PC-9 (cell line): ENCODE data around the gene ADAMTSL1.

Source experiments
- CTCF ChIP-seq: fragments of 200-600 bp; sonication (generic); conservative IDR thresholded peaks from 2 replicates; pipeline ENCODE4 v1.6.1; 2017; ENCODE audit warnings: mixed run types, antibody characterized with exemption, mild to moderate bottlenecking, moderate library complexity
- EZH2 ChIP-seq: fragments of 200-600 bp; sonication (generic); IDR thresholded peaks from 2 replicates; pipeline ENCODE4 v1.8.0; 2017; ENCODE audit warnings: antibody characterized with exemption, low read depth

- TF ChIP-seq CTCF (no peak), EZH2 (no peak)
Measured at GRCh38 chr9:18748251-18748701, 274.3 kb downstream of the ADAMTSL1 start.
